Endothelial cell of umbilical vein (primary cell): ENCODE measurements around the gene CACNA1A. TPM values are rescaled to one million over a fixed set of nuclear protein-coding genes. Genes with fewer than 3 reads are reported as not detected.

ENCODE experiments used
- BruUV-seq: library from RNA; stranded (reverse); fragments of 400-500 nt; replicated peaks from 2 replicates; lab custom pipeline; 2021; lab: Mats Ljungman, UMichigan
- CTCF ChIA-PET: fragments of 300-600, 350-600 bp; sonication (Branson Sonifier 250); formaldehyde crosslinking; loops from one replicate; lab custom pipeline; 2021; ENCODE audit warnings: antibody characterized with exemption, inconsistent platforms; lab: Charles Lee
- POLR2A ChIA-PET: fragments of 300-600, 350-600 bp; sonication (Branson Sonifier 250); formaldehyde crosslinking; loops from one replicate; lab custom pipeline; 2021; ENCODE audit warnings: antibody characterized with exemption, inconsistent platforms; lab: Charles Lee
- DNase-seq: peaks from one replicate; pipeline ENCODE4 v3.0.0-alpha.2; 2011; ENCODE audit warnings: low read depth, low spot score
- FAIRE-seq: peaks from 2 replicates; lab custom pipeline; 2011; peaks lifted over from hg19 to GRCh38; lab: Jason Lieb, UNC
- H2AFZ ChIP-seq: 2 replicates; pipeline ENCODE4 v1.6.0; 2012; ENCODE audit warnings: low read depth, low read length, control low read depth, inconsistent platforms
- H3K27ac ChIP-seq: 2 replicates; pipeline ENCODE4 v1.5.1; 2011; ENCODE audit warnings: low read depth, mild to moderate bottlenecking, control low read depth, low read length, moderate library complexity; ENCODE audit not compliant: insufficient read depth
- H3K27me3 ChIP-seq, 2 experiments: 2 replicates each; pipeline versions ENCODE4 v1.6.0 to v1.6.1; 2011; ENCODE audit warnings: low read length in 2 of 2, mixed read lengths in 1 of 2; ENCODE audit not compliant: control insufficient read depth in 2 of 2, insufficient read depth in 2 of 2
- H3K36me3 ChIP-seq, 2 experiments: 2 replicates in 1 of 2; 3 replicates in 1 of 2; pipeline ENCODE4 v1.5.1; 2011; ENCODE audit warnings: low read length in 2 of 2, mild to moderate bottlenecking in 1 of 2, moderate library complexity in 1 of 2; ENCODE audit not compliant: control insufficient read depth in 2 of 2, insufficient read depth in 2 of 2; ENCODE audit errors: extremely low read depth in 1 of 2
- H3K4me1 ChIP-seq: 3 replicates; pipeline ENCODE4 v1.5.1; 2011; ENCODE audit warnings: mild to moderate bottlenecking, low read length; ENCODE audit not compliant: control insufficient read depth, insufficient read depth; ENCODE audit errors: extremely low read depth
- H3K4me2 ChIP-seq: 2 replicates; pipeline ENCODE4 v1.6.1; 2011; ENCODE audit warnings: low read length, control low read depth, mixed read lengths; ENCODE audit not compliant: insufficient read depth
- H3K4me3 ChIP-seq, 3 experiments: fragments of 200-600 bp in 1 of 3; sonication (generic), shearing (Covaris generic) in 1 of 3; replicated peaks in 1 of 3; 2 replicates each; pipeline ENCODE4 v1.5.1; 2011 to 2016; ENCODE audit warnings: control low read depth in 3 of 3, low read length in 3 of 3, mild to moderate bottlenecking in 2 of 3, inconsistent platforms in 1 of 3, low read depth in 1 of 3, moderate library complexity in 1 of 3; ENCODE audit not compliant: insufficient read depth in 1 of 3
- H3K79me2 ChIP-seq: 2 replicates; pipeline ENCODE4 v1.6.0; 2012; ENCODE audit warnings: low read length, inconsistent platforms; ENCODE audit not compliant: control insufficient read depth, insufficient read depth
- H3K9ac ChIP-seq: replicated peaks from 2 replicates; pipeline ENCODE3; 2011; ENCODE audit warnings: low read length, control low read depth; ENCODE audit not compliant: insufficient read depth; ENCODE audit errors: extremely low read depth
- H3K9me1 ChIP-seq: replicated peaks from 3 replicates; pipeline ENCODE4 v1.6.0; 2011; ENCODE audit warnings: mild to moderate bottlenecking, low read length; ENCODE audit not compliant: control insufficient read depth, insufficient read depth; ENCODE audit errors: extremely low read depth
- H3K9me3 ChIP-seq: replicated peaks from 2 replicates; pipeline ENCODE4 v1.5.1; 2012; ENCODE audit warnings: low read length, inconsistent platforms; ENCODE audit not compliant: control insufficient read depth, insufficient read depth
- H4K20me1 ChIP-seq: replicated peaks from 2 replicates; pipeline ENCODE3; 2011; ENCODE audit warnings: mild to moderate bottlenecking, low read length; ENCODE audit not compliant: control insufficient read depth, insufficient read depth; ENCODE audit errors: extremely low read depth
- EZH2 ChIP-seq: IDR thresholded peaks from 2 replicates; pipeline ENCODE4 v1.6.1; 2012; ENCODE audit warnings: borderline replicate concordance, low read depth, mild to moderate bottlenecking, moderate library complexity, low read length, inconsistent platforms; ENCODE audit not compliant: severe bottlenecking
- FOS ChIP-seq: IDR thresholded peaks from 2 replicates; pipeline ENCODE4 v1.6.1; 2011; ENCODE audit warnings: mild to moderate bottlenecking, low read length, moderate library complexity, borderline replicate concordance; ENCODE audit not compliant: insufficient read depth
- GATA2 ChIP-seq: IDR thresholded peaks from 2 replicates; pipeline ENCODE4 v1.7.0; 2011; ENCODE audit warnings: low read depth, mild to moderate bottlenecking, moderate library complexity, mixed read lengths, low read length; ENCODE audit not compliant: insufficient read length, insufficient read depth
- JUN ChIP-seq: IDR thresholded peaks from 2 replicates; pipeline ENCODE4 v1.6.1; 2011; ENCODE audit warnings: borderline replicate concordance, low read depth; ENCODE audit not compliant: insufficient read length, insufficient read depth
- MAX ChIP-seq: IDR thresholded peaks from 2 replicates; pipeline ENCODE4 v1.6.1; 2011; ENCODE audit not compliant: insufficient read depth, insufficient read length
- MYC ChIP-seq: IDR thresholded peaks from one replicate; pipeline ENCODE4 v1.6.1; 2011; ENCODE audit warnings: mild to moderate bottlenecking, low read depth, low read length
- POLR2A ChIP-seq: IDR thresholded peaks from 2 replicates; pipeline ENCODE4 v1.6.1; 2012; ENCODE audit warnings: low read depth, mild to moderate bottlenecking, control low read depth, low read length
- POLR2AphosphoS5 ChIP-seq: IDR thresholded peaks from 2 replicates; pipeline ENCODE4 v1.6.1; 2012; ENCODE audit warnings: low read depth, mild to moderate bottlenecking, control low read depth, low read length, moderate library complexity; ENCODE audit not compliant: insufficient read depth
- dilution Hi-C: fragments of 300-500 bp; cut with MboI; formaldehyde crosslinking; loops from one replicate; pipeline ENCODE4 v1.15.0; 2019; ENCODE audit warnings: low sequenced_read_pairs; ENCODE audit not compliant: extremely low pct_ligation_motif_present
- intact Hi-C: fragments of 100-400 bp; cut with micrococcal nuclease; formaldehyde crosslinking; loops from one replicate; pipeline ENCODE4 v1.10.0; 2022
- polyA plus RNA-seq, 4 experiments: library from polyadenylated mRNA; depleted of rRNA in 3 of 4; stranded (reverse) in 3 of 4; unstranded in 1 of 4; fragments of >200 nt; gene quantifications; 2 replicates each; pipeline versions ENCODE4 v1.2.1 to v1.2.3, GENCODE V29; 2011 to 2012; ENCODE audit warnings: missing spikeins in 1 of 4
- total RNA-seq: library from RNA; stranded (reverse); gene quantifications from 2 replicates; pipeline ENCODE4 v1.2.3, GENCODE V29; 2021
- TF ChIP-seq, protein P1 (sequence below), 2 donors: IDR thresholded peaks; 1 replicate in 1 of 2; 2 replicates in 1 of 2; pipeline ENCODE4 v1.5.1; 2011; ENCODE audit warnings: low read length in 2 of 2, mild to moderate bottlenecking in 2 of 2, moderate library complexity in 2 of 2, control low read depth in 1 of 2, inconsistent platforms in 1 of 2, low read depth in 1 of 2; ENCODE audit not compliant: insufficient read depth in 1 of 2; ENCODE audit errors: extremely low read depth in 1 of 2

Gene CACNA1A
- total and polyA plus RNA-seq, 2 donors (not counting 3 experiments of a cell fraction or from before 2014, with no cell fraction given) = 0.17 to 0.38 TPM

- no peaks in the 10 kb centered on the region for H3K9me1 ChIP-seq
- TF ChIP-seq GATA2 (no peak), EZH2 (no peak)
- TF ChIP-seq, protein P1, sequence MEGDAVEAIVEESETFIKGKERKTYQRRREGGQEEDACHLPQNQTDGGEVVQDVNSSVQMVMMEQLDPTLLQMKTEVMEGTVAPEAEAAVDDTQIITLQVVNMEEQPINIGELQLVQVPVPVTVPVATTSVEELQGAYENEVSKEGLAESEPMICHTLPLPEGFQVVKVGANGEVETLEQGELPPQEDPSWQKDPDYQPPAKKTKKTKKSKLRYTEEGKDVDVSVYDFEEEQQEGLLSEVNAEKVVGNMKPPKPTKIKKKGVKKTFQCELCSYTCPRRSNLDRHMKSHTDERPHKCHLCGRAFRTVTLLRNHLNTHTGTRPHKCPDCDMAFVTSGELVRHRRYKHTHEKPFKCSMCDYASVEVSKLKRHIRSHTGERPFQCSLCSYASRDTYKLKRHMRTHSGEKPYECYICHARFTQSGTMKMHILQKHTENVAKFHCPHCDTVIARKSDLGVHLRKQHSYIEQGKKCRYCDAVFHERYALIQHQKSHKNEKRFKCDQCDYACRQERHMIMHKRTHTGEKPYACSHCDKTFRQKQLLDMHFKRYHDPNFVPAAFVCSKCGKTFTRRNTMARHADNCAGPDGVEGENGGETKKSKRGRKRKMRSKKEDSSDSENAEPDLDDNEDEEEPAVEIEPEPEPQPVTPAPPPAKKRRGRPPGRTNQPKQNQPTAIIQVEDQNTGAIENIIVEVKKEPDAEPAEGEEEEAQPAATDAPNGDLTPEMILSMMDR (IDR thresholded peaks at IDR 0.05; ENCODE audit: extremely low read depth in 1 of 2, insufficient read depth in 1 of 2, low read depth in 1 of 2, low read length in 2 of 2) = no peak
- dilution Hi-C loops = no loop called here
- FAIRE-seq (no peak), DNase-seq (no peak)
- H2AFZ ChIP-seq = no peak overlapping the region
- ChIA-PET POLR2A (no interaction called here), CTCF (no interaction called here)
- no peak overlapping the region for H3K4me2 ChIP-seq
- H3K4me1 ChIP-seq = no peaks in the 10 kb centered on the region
- BruUV-seq = no TSS peak
- no peaks in the 10 kb centered on the region for H4K20me1 ChIP-seq
- intact Hi-C loops = no loop called here
- H3K27ac ChIP-seq = no peak overlapping the region
- H3K9me3 ChIP-seq = no peaks in the 10 kb centered on the region
- no peaks in the 10 kb centered on the region for H3K79me2 ChIP-seq
- H3K36me3 ChIP-seq = no peaks in the 10 kb centered on the region
- H3K27me3 ChIP-seq = no peaks in the 10 kb centered on the region
- H3K9ac ChIP-seq = no peak overlapping the region
- no peak overlapping the region for H3K4me3 ChIP-seq
These were observed 281.2 kb downstream of the CACNA1A start for GRCh38 chr19:13225085-13225484.

- intact Hi-C loops = no loop called here
- no peaks in the 10 kb centered on the region for H3K36me3 ChIP-seq
- no peak overlapping the region for H3K4me2 ChIP-seq
- no TSS peak for BruUV-seq
- CTCF ChIA-PET = interaction anchor here (0.6 to 1.4 kb wide), 2 partner anchors 8 to 67 kb away, joined by 3 to 5 read pairs; no protein-coding TSS in a partner anchor
- H3K4me3 ChIP-seq = no peak overlapping the region
- H3K79me2 ChIP-seq = no peaks in the 10 kb centered on the region
- no peaks in the 10 kb centered on the region for H4K20me1 ChIP-seq
- no peak overlapping the region for H3K9ac ChIP-seq
- H3K27ac ChIP-seq = no peak overlapping the region
- no peaks in the 10 kb centered on the region for H3K9me1 ChIP-seq
- H3K27me3 ChIP-seq = no peaks in the 10 kb centered on the region
- no peak overlapping the region for H2AFZ ChIP-seq
- H3K9me3 ChIP-seq = no peaks in the 10 kb centered on the region
- no peak for TF ChIP-seq GATA2
- TF ChIP-seq EZH2 = no peak
- TF ChIP-seq JUN = no peak
- no peak for TF ChIP-seq POLR2A
- TF ChIP-seq MYC = no peak
- no peak for TF ChIP-seq POLR2AphosphoS5
- no peak for TF ChIP-seq MAX
- TF ChIP-seq FOS = no peak
- TF ChIP-seq, protein P1 (IDR thresholded peaks at IDR 0.05; ENCODE audit: extremely low read depth in 1 of 2, insufficient read depth in 1 of 2, low read depth in 1 of 2, low read length in 2 of 2) = no peak
- dilution Hi-C loops = no loop called here
- POLR2A ChIA-PET = no interaction called here
- FAIRE-seq (no peak), DNase-seq (no peak)
- H3K4me1 ChIP-seq = no peaks in the 10 kb centered on the region
These were observed 285.4 kb downstream of the CACNA1A start for GRCh38 chr19:13220847-13221246.
